OCI-LY1 (cell line): ENCODE results near the gene NAA80.
A peak's percentile ranks its signal among the peaks of the same experiment; 100 is the strongest.

Experiments
- H2AFZ ChIP-seq: fragments of 200-600 bp; sonication (generic), shearing (Covaris generic); 2 replicates; pipeline ENCODE4 v1.6.0; 2014; ENCODE audit warnings: antibody characterized with exemption, mild to moderate bottlenecking, low read length
- H3F3A ChIP-seq: fragments of 200-600 bp; sonication (generic), shearing (Covaris generic); 2 replicates; pipeline ENCODE4 v1.6.0; 2014; ENCODE audit warnings: mild to moderate bottlenecking, antibody characterized with exemption, low read length, moderate library complexity; ENCODE audit not compliant: insufficient read depth
- H3K27ac ChIP-seq: fragments of 200-600 bp; sonication (generic); 2 replicates; pipeline ENCODE4 v1.5.1; 2014; ENCODE audit warnings: low read length, mixed run types, mild to moderate bottlenecking, low read depth; ENCODE audit not compliant: poor library complexity, severe bottlenecking
- H3K27me3 ChIP-seq: fragments of 200-600 bp; sonication (generic); 2 replicates; pipeline ENCODE4 v1.6.0; 2014; ENCODE audit warnings: antibody characterized with exemption, mild to moderate bottlenecking, low read length, moderate library complexity; ENCODE audit not compliant: insufficient read depth
- H3K36me3 ChIP-seq: fragments of 200-600 bp; sonication (generic); 2 replicates; pipeline ENCODE4 v1.6.1; 2014; ENCODE audit warnings: mild to moderate bottlenecking, antibody characterized with exemption, low read length, moderate library complexity, mixed read lengths; ENCODE audit not compliant: insufficient read depth
- H3K4me1 ChIP-seq: fragments of 200-600 bp; sonication (generic); 2 replicates; pipeline ENCODE4 v1.5.1; 2014; ENCODE audit warnings: mild to moderate bottlenecking, low read length, moderate library complexity; ENCODE audit not compliant: insufficient read depth, severe bottlenecking
- H3K4me2 ChIP-seq: fragments of 200-600 bp; sonication (generic), shearing (Covaris generic); 2 replicates; pipeline ENCODE4 v1.6.1; 2014; ENCODE audit warnings: low read length
- H3K4me3 ChIP-seq: fragments of 200-600 bp; sonication (generic); 2 replicates; pipeline ENCODE4 v1.5.1; 2014; ENCODE audit warnings: low read length, low read depth, mild to moderate bottlenecking, mixed read lengths; ENCODE audit not compliant: poor library complexity, severe bottlenecking
- H3K79me2 ChIP-seq: fragments of 200-600 bp; shearing (Covaris generic); 2 replicates; pipeline ENCODE4 v1.6.1; 2016; ENCODE audit warnings: mixed run types, low read length, mixed read lengths; ENCODE audit not compliant: insufficient read depth
- H3K9ac ChIP-seq: fragments of 200-600 bp; sonication (generic), shearing (Covaris generic); 2 replicates; pipeline ENCODE4 v1.6.1; 2014; ENCODE audit warnings: mild to moderate bottlenecking, low read length, mixed read lengths
- H3K9me2 ChIP-seq: fragments of 200-600 bp; sonication (generic), shearing (Covaris generic); 2 replicates; pipeline ENCODE4 v1.6.1; 2014; ENCODE audit warnings: low read depth, mild to moderate bottlenecking, low read length, mixed read lengths
- H3K9me3 ChIP-seq: fragments of 200-600 bp; shearing (Covaris generic); 2 replicates; pipeline ENCODE4 v1.6.1; 2014; ENCODE audit warnings: low read length, mixed read lengths
- H4K20me1 ChIP-seq: fragments of 200-600 bp; sonication (generic), shearing (Covaris generic); 2 replicates; pipeline ENCODE4 v1.6.0; 2016; ENCODE audit warnings: mild to moderate bottlenecking, low read length; ENCODE audit not compliant: insufficient read depth
- CTCF ChIP-seq: fragments of 200-600 bp; sonication (generic), shearing (Covaris generic); IDR thresholded peaks from 2 replicates; pipeline ENCODE4 v1.5.1; 2017; ENCODE audit warnings: mild to moderate bottlenecking, antibody characterized with exemption, low read length, moderate library complexity, mixed read lengths
- EZH2 ChIP-seq: fragments of 200-600 bp; sonication (generic), shearing (Covaris generic); IDR thresholded peaks from 2 replicates; pipeline ENCODE4 v1.8.0; 2017; ENCODE audit warnings: borderline replicate concordance, mixed run types, mild to moderate bottlenecking, antibody characterized with exemption, low read length, moderate library complexity, mixed read lengths

The NAA80 gene

GRCh38 chr3:50318163-50318562 lies 19.0 kb upstream of the NAA80 start:
- H3K9ac ChIP-seq, result peak overlapping the region; percentile 17; the same call in 1 of the 2 replicates
- H4K20me1 ChIP-seq, result no peaks in the 10 kb centered on the region
- TF ChIP-seq CTCF (no peak), EZH2 (no peak)
- no peaks in the 10 kb centered on the region for H3F3A ChIP-seq
- peak overlapping the region; percentile 69 for H3K27ac ChIP-seq
- no peaks in the 10 kb centered on the region for H3K79me2 ChIP-seq
- H3K4me3 ChIP-seq, result peak overlapping the region; percentile 24
- peaks cover 53% of the 10 kb centered on the region for H3K4me1 ChIP-seq
- no peaks in the 10 kb centered on the region for H3K36me3 ChIP-seq
- no peaks in the 10 kb centered on the region for H3K9me2 ChIP-seq
- H3K9me3 ChIP-seq, result no peaks in the 10 kb centered on the region
- H3K27me3 ChIP-seq, result no peaks in the 10 kb centered on the region
- H2AFZ ChIP-seq, result no peak overlapping the region
- peak overlapping the region; percentile 48 for H3K4me2 ChIP-seq

GRCh38 chr3:50317300-50317699 lies 18.1 kb upstream of the NAA80 start:
- Histone ChIP-seq H3K27ac (peak overlapping the region; percentile 69), H4K20me1 (no peaks in the 10 kb centered on the region), H3K9me2 (no peaks in the 10 kb centered on the region), H3K4me1 (peaks cover 45% of the 10 kb centered on the region), H3K36me3 (no peaks in the 10 kb centered on the region), H3K27me3 (no peaks in the 10 kb centered on the region), H3K9ac (peak overlapping the region; percentile 43; the same call in 1 of the 2 replicates), H3K9me3 (no peaks in the 10 kb centered on the region), H3K4me3 (peak overlapping the region; percentile 26), H2AFZ (no peak overlapping the region), H3K79me2 (no peaks in the 10 kb centered on the region), H3K4me2 (peak overlapping the region; percentile 55), H3F3A (no peaks in the 10 kb centered on the region)
- no peak for TF ChIP-seq EZH2
- no peak for TF ChIP-seq CTCF

GRCh38 chr3:50316657-50317242 lies 17.5 kb upstream of the NAA80 start:
- Histone ChIP-seq H3K27me3 (no peaks in the 10 kb centered on the region), H3K4me3 (peak overlapping the region; percentile 26), H3K79me2 (no peaks in the 10 kb centered on the region), H3K9me2 (no peaks in the 10 kb centered on the region), H3K36me3 (no peaks in the 10 kb centered on the region), H3K4me2 (peak overlapping the region; percentile 55), H3K9me3 (no peaks in the 10 kb centered on the region), H2AFZ (no peak overlapping the region), H3K4me1 (peaks cover 40% of the 10 kb centered on the region), H4K20me1 (no peaks in the 10 kb centered on the region), H3K9ac (peak overlapping the region; percentile 43; the same call in 1 of the 2 replicates), H3K27ac (peak overlapping the region; percentile 69), H3F3A (no peaks in the 10 kb centered on the region)
- TF ChIP-seq EZH2, result no peak
- TF ChIP-seq CTCF, result no peak
